ENCODE measurements around the gene LTBP1.

- TF ChIP-seq EZH2 (IDR thresholded peaks at IDR 0.05; ENCODE audit: insufficient read depth, poor library complexity, severe bottlenecking) (no peak), EZH2phosphoT487 (IDR thresholded peaks at IDR 0.05; ENCODE audit: insufficient read depth, low read depth) (no peak)
These were observed 101.2 kb downstream of the LTBP1 start for GRCh38 chr2:33047939-33048338.
